AG04449 (cell line): Measurements from ENCODE around the gene HAGHL.

Experiments
- CTCF ChIA-PET: fragments of 350-600 bp; formaldehyde crosslinking; extraction: SDS; loops from one replicate; lab custom pipeline; 2021; ENCODE audit warnings: antibody characterized with exemption; lab: Yijun Ruan, JAX
- POLR2A ChIA-PET: fragments of 400-600, 350-600 bp; formaldehyde crosslinking; extraction: SDS; loops from one replicate; lab custom pipeline; 2020; ENCODE audit warnings: antibody characterized with exemption, inconsistent platforms; lab: Yijun Ruan, JAX
- DNase-seq: peaks from one replicate; pipeline ENCODE4 v3.0.0-alpha.2; 2010; ENCODE audit warnings: low read depth, low spot score
- H3K4me3 ChIP-seq: 2 replicates; pipeline ENCODE4 v1.5.1; 2011; ENCODE audit warnings: low read depth, mild to moderate bottlenecking, control low read depth, low read length
- CTCF ChIP-seq: IDR thresholded peaks from one replicate; pipeline ENCODE4 v1.5.1; 2011; ENCODE audit warnings: mild to moderate bottlenecking, moderate library complexity, low read length, control low read depth, inconsistent platforms; ENCODE audit not compliant: insufficient read depth; ENCODE audit errors: missing control alignments

Gene HAGHL

DNA sequence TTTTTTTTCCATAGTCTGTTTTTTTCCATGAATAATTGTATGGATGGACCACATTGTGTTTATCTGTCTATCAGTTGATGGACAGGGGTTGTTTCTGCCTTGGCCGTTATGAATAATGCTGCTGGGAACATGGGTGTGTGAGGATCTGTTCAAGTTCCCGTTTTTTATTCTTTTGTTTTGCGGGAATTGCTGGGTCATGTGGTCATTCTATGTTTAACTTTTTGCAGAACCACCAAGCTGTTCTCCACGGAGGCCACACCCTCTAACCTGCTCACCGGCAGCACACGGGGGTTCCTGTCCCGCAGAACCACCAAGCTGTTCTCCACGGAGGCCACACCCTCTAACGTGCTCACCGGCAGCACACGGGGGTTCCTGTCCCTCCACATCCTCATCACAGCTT, 27.8 kb downstream of the HAGHL start:
- H3K4me3 ChIP-seq = no peak overlapping the region
- TF ChIP-seq CTCF = no peak
- ChIA-PET POLR2A (no interaction called here), CTCF (interaction anchor here (0.9 to 4.2 kb wide), 2 partner anchors 12 to 43 kb away, joined by 4 to 24 read pairs; partner anchors contain the start of gene CIAO3)
- no peak for DNase-seq

DNA sequence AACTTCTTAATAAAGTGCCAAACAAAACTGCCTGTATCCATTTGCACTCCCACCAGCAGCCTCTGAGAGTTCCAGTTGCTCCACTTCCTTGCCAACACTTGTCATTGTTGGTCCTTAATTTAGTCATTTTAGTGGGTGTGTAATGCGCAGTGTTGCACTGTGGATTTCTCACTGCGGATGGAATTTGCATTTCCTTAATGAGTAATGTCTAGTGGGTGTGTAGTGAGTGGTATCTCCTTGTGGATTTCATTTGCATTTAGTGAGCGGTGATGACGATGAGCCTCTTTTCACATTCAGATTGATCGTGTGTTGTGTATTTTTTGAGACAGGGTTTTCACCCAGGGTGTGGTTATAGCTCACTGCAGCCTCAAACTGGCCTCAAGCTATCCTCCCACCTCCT, 29.5 kb downstream of the HAGHL start:
- POLR2A ChIA-PET = no interaction called here
- TF ChIP-seq CTCF = no peak
- DNase-seq = no peak
- CTCF ChIA-PET = interaction anchor here (1.1 to 4.2 kb wide), 2 partner anchors 13 to 29 kb away, joined by 3 to 24 read pairs; partner anchors contain the start of gene CIAO3
- H3K4me3 ChIP-seq = no peak overlapping the region

DNA sequence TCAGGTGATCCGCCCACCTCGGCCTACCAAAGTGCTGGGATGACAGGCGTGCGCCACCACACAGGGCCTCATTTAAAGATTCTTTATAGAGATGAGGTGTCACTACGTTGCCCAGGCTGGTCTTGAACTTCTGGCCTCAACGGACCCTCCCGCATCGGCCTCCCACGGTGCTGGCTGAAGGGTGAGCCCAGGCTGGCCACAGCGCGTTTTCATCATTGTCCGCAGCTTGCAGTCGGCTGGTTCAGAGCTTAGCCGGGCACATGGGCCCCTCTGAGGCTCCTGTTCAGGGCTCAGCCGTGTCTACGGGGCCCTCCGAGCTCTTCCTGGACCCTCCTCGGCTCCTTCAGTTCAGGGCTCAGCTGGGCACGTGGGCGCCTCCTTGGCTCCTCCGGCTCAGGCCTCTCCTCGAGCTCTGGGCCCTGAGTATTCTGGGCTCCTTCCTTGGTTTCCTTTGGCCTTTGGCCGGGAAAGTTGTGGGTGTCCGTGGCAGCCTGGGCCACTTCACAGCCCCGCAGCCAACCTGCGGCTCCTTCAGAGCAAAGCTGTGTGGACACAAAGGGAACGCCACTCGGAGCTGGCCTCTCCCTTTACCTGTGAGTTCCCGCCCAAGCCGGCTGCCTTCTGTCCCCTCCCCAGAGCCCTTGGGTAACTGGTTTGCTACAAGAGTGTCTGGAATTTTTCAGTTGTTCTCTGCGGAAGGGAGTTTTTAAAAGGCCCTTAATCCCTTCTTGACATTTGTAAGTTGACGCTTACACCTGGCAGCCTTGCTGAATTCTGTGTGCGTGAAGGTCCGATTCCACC, 32.4 kb downstream of the HAGHL start:
- DNase-seq = no peak
- TF ChIP-seq CTCF = no peak
- H3K4me3 ChIP-seq = no peak overlapping the region
- CTCF ChIA-PET = interaction anchor here (1.0 to 1.5 kb wide), 2 partner anchors 18 to 26 kb away, joined by 4 to 7 read pairs; partner anchors contain the start of gene CIAO3
- POLR2A ChIA-PET = no interaction called here

DNA sequence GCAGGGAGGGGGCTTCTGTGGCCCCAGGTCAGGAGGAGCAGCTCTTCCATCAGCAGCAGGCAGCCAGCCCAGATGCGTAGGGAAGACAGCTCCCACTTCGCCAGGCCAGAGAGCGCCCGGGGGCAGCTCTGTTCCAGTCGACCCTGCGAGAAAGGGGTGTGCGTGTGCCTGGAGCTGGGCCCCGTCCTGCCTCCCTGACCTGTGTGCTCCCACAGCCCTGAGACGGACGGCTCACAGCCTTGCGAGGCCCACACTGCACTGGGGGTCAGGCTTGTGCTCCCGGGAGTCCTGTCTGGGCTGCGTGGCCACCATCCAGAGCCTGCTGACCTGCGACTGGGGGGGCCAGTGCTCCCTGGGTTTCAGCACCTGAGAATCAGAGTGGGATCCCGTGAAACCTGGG, 33.2 kb downstream of the HAGHL start:
- DNase-seq = no peak
- H3K4me3 ChIP-seq = no peak overlapping the region
- POLR2A ChIA-PET = no interaction called here
- TF ChIP-seq CTCF = no peak
- CTCF ChIA-PET = interaction anchor here (1.5 to 1.6 kb wide), 2 partner anchors 19 to 25 kb away, joined by 5 to 7 read pairs; partner anchors contain the start of gene CIAO3

GRCh38 chr16:760545-761343, 33.8 kb downstream of the HAGHL start, which contains the start of gene MSLN:
TSS of gene MSLN (plus strand) at chr16:760734. CDS start at chr16:762681, 1,947 bp downstream.
- ChIA-PET POLR2A (no interaction called here), CTCF (interaction anchor here (0.8 to 1.8 kb wide), 4 partner anchors 20 to 50 kb away, joined by 3 to 7 read pairs (median 6); partner anchors contain the start of gene CIAO3)
- no peak within 1 kb of the TSS for H3K4me3 ChIP-seq
- no peak for TF ChIP-seq CTCF
- DNase-seq = no peak
